ENCODE data around the gene DUSP16.

Gene DUSP16

DNA sequence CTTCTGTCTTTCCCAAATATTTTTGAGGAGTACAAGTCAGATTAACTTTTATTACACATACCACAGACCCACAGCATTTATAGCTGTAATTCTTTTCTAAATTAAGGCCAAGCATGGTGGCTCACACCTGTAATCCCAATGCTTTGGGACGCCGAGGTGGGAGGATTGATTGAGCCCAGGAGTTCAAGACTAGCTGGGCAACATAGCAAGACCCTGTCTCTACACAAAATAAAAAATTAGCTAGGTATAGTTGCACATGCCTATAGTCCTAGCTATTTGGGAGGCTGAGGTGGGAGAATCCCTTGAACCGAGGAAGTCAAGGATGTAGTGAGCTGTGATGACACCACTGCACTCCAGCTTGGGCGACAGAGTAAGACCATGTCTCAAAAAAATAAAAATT, 7.0 kb downstream of the DUSP16 start:
- H3K18ac ChIP-seq (ENCODE audit: low read length) = no peak overlapping the region
- no peak overlapping the region for H2BK120ac ChIP-seq (ENCODE audit: low read depth, low read length)
- no peak overlapping the region for H3K27ac ChIP-seq (replicated peaks; ENCODE audit: low read length)
- H2BK5ac ChIP-seq (ENCODE audit: low read length) = no peak overlapping the region
- no peak overlapping the region for H3K23ac ChIP-seq (ENCODE audit: low read depth, low read length, poor library complexity)
- no peak overlapping the region for H3K9ac ChIP-seq (ENCODE audit: low read depth, low read length, poor library complexity)
- H4K91ac ChIP-seq (ENCODE audit: low read depth, low read length, poor library complexity) = no peak overlapping the region
- no peak overlapping the region for H2AFZ ChIP-seq (ENCODE audit: low read length)
- no peak overlapping the region for H2BK12ac ChIP-seq (ENCODE audit: low read length)
- H4K8ac ChIP-seq (ENCODE audit: low read depth, low read length) = no peak overlapping the region
- WGBS, 2 donors (ENCODE audit: extremely low coverage in 2 of 2, insufficient read length in 2 of 2, insufficient replicate concordance in 1 of 2) = no CpG with 5 or more reads among the region's 4 CpGs
- no peaks in the 10 kb centered on the region for H3K9me3 ChIP-seq (replicated peaks in 1 of 2; ENCODE audit: control insufficient read depth in 2 of 2, insufficient read depth in 1 of 2, low read depth in 1 of 2, low read length in 2 of 2)
- no peak overlapping the region for H3K4ac ChIP-seq (ENCODE audit: low read length)
- no peak for DNase-seq (ENCODE audit: low spot score)
- peaks cover 4% of the 10 kb centered on the region for H3K79me1 ChIP-seq (ENCODE audit: low read depth, low read length)
- no peak overlapping the region for H3K4me2 ChIP-seq (ENCODE audit: insufficient read depth, low read length, poor library complexity, severe bottlenecking)
- H3K4me1 ChIP-seq (ENCODE audit: control insufficient read depth in 2 of 2, insufficient read depth in 1 of 2, low read depth in 1 of 2, low read length in 2 of 2) = peaks cover 0 to 5% of the 10 kb centered on the region in 2 donors
- no peak overlapping the region for H3K4me3 ChIP-seq (ENCODE audit: low read length in 2 of 2)
- H2BK15ac ChIP-seq (ENCODE audit: low read length) = no peak overlapping the region
- no peaks in the 10 kb centered on the region for H3K36me3 ChIP-seq (replicated peaks in 1 of 2; ENCODE audit: control insufficient read depth in 2 of 2, insufficient read depth in 2 of 2, low read length in 2 of 2)
- no peak overlapping the region for H2AK5ac ChIP-seq (ENCODE audit: low read depth, low read length)
- H3K14ac ChIP-seq (ENCODE audit: low read length) = no peak overlapping the region
- no peaks in the 10 kb centered on the region for H3K27me3 ChIP-seq (ENCODE audit: control insufficient read depth in 3 of 3, insufficient read depth in 3 of 3, low read depth in 1 of 3, low read length in 3 of 3)

DNA sequence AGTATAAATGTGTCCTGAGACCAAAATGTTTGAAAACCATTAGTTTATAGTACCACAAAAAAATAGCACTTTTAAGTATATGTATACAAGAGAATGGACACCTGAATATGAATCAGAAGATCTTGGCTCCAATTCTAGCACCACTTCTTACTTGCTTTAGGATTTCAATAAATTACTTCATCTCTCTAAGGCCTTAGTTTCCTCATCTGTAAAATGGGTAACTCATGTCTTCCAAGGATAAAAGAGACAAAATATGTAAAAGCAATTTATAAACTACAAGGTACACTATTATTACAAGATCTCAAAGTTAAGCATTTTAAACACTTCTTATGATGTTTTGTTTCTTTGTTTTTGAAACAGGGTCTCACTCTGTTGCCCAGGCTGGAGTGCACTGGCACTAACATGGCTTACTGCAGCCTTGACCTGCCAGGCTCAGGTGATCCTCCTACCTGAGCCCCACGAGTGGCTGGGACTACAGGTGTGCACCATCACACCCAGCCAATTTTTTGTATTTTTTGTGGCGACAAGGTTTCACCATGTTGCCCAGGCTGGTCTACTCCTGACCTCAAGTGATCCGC, 9.4 kb downstream of the DUSP16 start:
- H3K4ac ChIP-seq (ENCODE audit: low read length) = no peak overlapping the region
- peaks cover 4% of the 10 kb centered on the region for H3K79me1 ChIP-seq (ENCODE audit: low read depth, low read length)
- no peak overlapping the region for H3K4me3 ChIP-seq (ENCODE audit: low read length in 2 of 2)
- H2BK15ac ChIP-seq (ENCODE audit: low read length) = no peak overlapping the region
- H3K27me3 ChIP-seq (ENCODE audit: control insufficient read depth in 3 of 3, insufficient read depth in 3 of 3, low read depth in 1 of 3, low read length in 3 of 3) = no peaks in the 10 kb centered on the region
- no peaks in the 10 kb centered on the region for H3K9me3 ChIP-seq (replicated peaks in 1 of 2; ENCODE audit: control insufficient read depth in 2 of 2, insufficient read depth in 1 of 2, low read depth in 1 of 2, low read length in 2 of 2)
- H4K8ac ChIP-seq (ENCODE audit: low read depth, low read length) = no peak overlapping the region
- no peak overlapping the region for H3K14ac ChIP-seq (ENCODE audit: low read length)
- no peak overlapping the region for H3K27ac ChIP-seq (replicated peaks; ENCODE audit: low read length)
- no peak overlapping the region for H3K4me2 ChIP-seq (ENCODE audit: insufficient read depth, low read length, poor library complexity, severe bottlenecking)
- WGBS, 2 donors (ENCODE audit: extremely low coverage in 2 of 2, insufficient read length in 2 of 2, insufficient replicate concordance in 1 of 2) = no CpG with 5 or more reads among the region's 3 CpGs
- H2AFZ ChIP-seq (ENCODE audit: low read length) = no peak overlapping the region
- no peaks in the 10 kb centered on the region for H3K36me3 ChIP-seq (replicated peaks in 1 of 2; ENCODE audit: control insufficient read depth in 2 of 2, insufficient read depth in 2 of 2, low read length in 2 of 2)
- H3K23ac ChIP-seq (ENCODE audit: low read depth, low read length, poor library complexity) = no peak overlapping the region
- no peak for DNase-seq (ENCODE audit: low spot score)
- no peak overlapping the region for H4K91ac ChIP-seq (ENCODE audit: low read depth, low read length, poor library complexity)
- H2BK5ac ChIP-seq (ENCODE audit: low read length) = no peak overlapping the region
- no peak overlapping the region for H3K18ac ChIP-seq (ENCODE audit: low read length)
- no peak overlapping the region for H2BK120ac ChIP-seq (ENCODE audit: low read depth, low read length)
- no peak overlapping the region for H3K9ac ChIP-seq (ENCODE audit: low read depth, low read length, poor library complexity)
- no peak overlapping the region for H2BK12ac ChIP-seq (ENCODE audit: low read length)
- no peaks in the 10 kb centered on the region for H3K4me1 ChIP-seq (ENCODE audit: control insufficient read depth in 2 of 2, insufficient read depth in 1 of 2, low read depth in 1 of 2, low read length in 2 of 2)
- no peak overlapping the region for H2AK5ac ChIP-seq (ENCODE audit: low read depth, low read length)

DNA sequence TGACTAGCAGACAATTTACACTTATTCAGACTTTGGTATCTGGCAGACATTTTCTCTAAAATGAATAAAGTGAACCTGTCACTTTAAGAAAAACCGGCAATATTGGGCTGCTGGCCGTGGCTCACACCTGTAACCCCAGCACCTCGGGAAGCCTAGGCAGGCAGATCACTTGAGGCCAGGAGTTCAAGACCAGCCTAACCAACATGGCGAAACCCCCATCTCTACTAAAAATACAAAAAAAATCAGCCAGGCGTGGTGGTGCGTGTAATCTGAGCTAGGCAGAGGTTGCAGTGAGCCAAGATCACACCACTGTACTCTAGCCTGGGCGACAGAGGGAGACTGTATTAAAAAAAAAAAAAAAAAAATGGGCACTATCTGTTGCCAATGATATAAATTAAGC, 11.5 kb downstream of the DUSP16 start:
- Histone ChIP-seq H3K14ac (ENCODE audit: low read length) (no peak overlapping the region), H3K4me2 (ENCODE audit: insufficient read depth, low read length, poor library complexity, severe bottlenecking) (no peak overlapping the region), H3K4me3 (ENCODE audit: low read length in 2 of 2) (no peak overlapping the region), H3K9ac (ENCODE audit: low read depth, low read length, poor library complexity) (no peak overlapping the region), H3K23ac (ENCODE audit: low read depth, low read length, poor library complexity) (no peak overlapping the region), H2BK12ac (ENCODE audit: low read length) (no peak overlapping the region), H2BK15ac (ENCODE audit: low read length) (no peak overlapping the region), H2BK5ac (ENCODE audit: low read length) (no peak overlapping the region), H2AK5ac (ENCODE audit: low read depth, low read length) (no peak overlapping the region), H3K9me3 (replicated peaks in 1 of 2; ENCODE audit: control insufficient read depth in 2 of 2, insufficient read depth in 1 of 2, low read depth in 1 of 2, low read length in 2 of 2) (no peaks in the 10 kb centered on the region), H4K8ac (ENCODE audit: low read depth, low read length) (no peak overlapping the region), H3K79me1 (ENCODE audit: low read depth, low read length) (peaks cover 4% of the 10 kb centered on the region), H3K18ac (ENCODE audit: low read length) (no peak overlapping the region), H2BK120ac (ENCODE audit: low read depth, low read length) (no peak overlapping the region), H3K36me3 (replicated peaks in 1 of 2; ENCODE audit: control insufficient read depth in 2 of 2, insufficient read depth in 2 of 2, low read length in 2 of 2) (no peaks in the 10 kb centered on the region), H2AFZ (ENCODE audit: low read length) (no peak overlapping the region), H3K4me1 (ENCODE audit: control insufficient read depth in 2 of 2, insufficient read depth in 1 of 2, low read depth in 1 of 2, low read length in 2 of 2) (no peaks in the 10 kb centered on the region), H3K27ac (replicated peaks; ENCODE audit: low read length) (no peak overlapping the region), H3K27me3 (ENCODE audit: control insufficient read depth in 3 of 3, insufficient read depth in 3 of 3, low read depth in 1 of 3, low read length in 3 of 3) (no peaks in the 10 kb centered on the region), H4K91ac (ENCODE audit: low read depth, low read length, poor library complexity) (no peak overlapping the region), H3K4ac (ENCODE audit: low read length) (no peak overlapping the region)
- no peak for DNase-seq (ENCODE audit: low spot score)
- no CpG with 5 or more reads among the region's 7 CpGs for WGBS, 2 donors (ENCODE audit: extremely low coverage in 2 of 2, insufficient read length in 2 of 2, insufficient replicate concordance in 1 of 2)

DNA sequence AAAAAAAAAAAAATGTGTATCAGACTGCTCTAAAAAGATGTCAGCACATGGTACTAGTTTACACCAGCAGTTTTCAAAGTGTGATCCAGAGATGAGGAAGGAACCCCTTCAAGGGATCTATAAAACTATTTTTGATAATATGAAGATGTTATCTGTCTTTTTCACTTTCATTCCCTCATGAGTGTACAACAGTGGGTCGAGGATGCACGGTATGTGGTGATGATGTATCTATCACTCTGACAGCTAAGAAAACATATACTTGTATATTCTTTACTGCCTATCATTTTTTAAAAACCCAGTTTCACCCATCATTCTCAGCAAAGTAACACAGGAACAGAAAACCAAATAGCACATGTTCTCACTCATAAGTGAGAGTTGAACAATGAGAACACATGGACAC, 12.4 kb downstream of the DUSP16 start:
- Histone ChIP-seq H3K9me3 (replicated peaks in 1 of 2; ENCODE audit: control insufficient read depth in 2 of 2, insufficient read depth in 1 of 2, low read depth in 1 of 2, low read length in 2 of 2) (no peaks in the 10 kb centered on the region), H4K8ac (ENCODE audit: low read depth, low read length) (no peak overlapping the region), H2AFZ (ENCODE audit: low read length) (no peak overlapping the region), H3K4me1 (ENCODE audit: control insufficient read depth in 2 of 2, insufficient read depth in 1 of 2, low read depth in 1 of 2, low read length in 2 of 2) (no peaks in the 10 kb centered on the region), H3K36me3 (replicated peaks in 1 of 2; ENCODE audit: control insufficient read depth in 2 of 2, insufficient read depth in 2 of 2, low read length in 2 of 2) (no peaks in the 10 kb centered on the region), H3K14ac (ENCODE audit: low read length) (no peak overlapping the region), H4K91ac (ENCODE audit: low read depth, low read length, poor library complexity) (no peak overlapping the region), H3K27ac (replicated peaks; ENCODE audit: low read length) (no peak overlapping the region), H2AK5ac (ENCODE audit: low read depth, low read length) (no peak overlapping the region), H3K27me3 (ENCODE audit: control insufficient read depth in 3 of 3, insufficient read depth in 3 of 3, low read depth in 1 of 3, low read length in 3 of 3) (no peaks in the 10 kb centered on the region), H2BK15ac (ENCODE audit: low read length) (no peak overlapping the region), H2BK12ac (ENCODE audit: low read length) (no peak overlapping the region), H3K4me2 (ENCODE audit: insufficient read depth, low read length, poor library complexity, severe bottlenecking) (no peak overlapping the region), H3K4ac (ENCODE audit: low read length) (no peak overlapping the region), H2BK5ac (ENCODE audit: low read length) (no peak overlapping the region), H2BK120ac (ENCODE audit: low read depth, low read length) (no peak overlapping the region), H3K4me3 (ENCODE audit: low read length in 2 of 2) (no peak overlapping the region), H3K23ac (ENCODE audit: low read depth, low read length, poor library complexity) (no peak overlapping the region), H3K79me1 (ENCODE audit: low read depth, low read length) (peaks cover 4% of the 10 kb centered on the region), H3K9ac (ENCODE audit: low read depth, low read length, poor library complexity) (no peak overlapping the region), H3K18ac (ENCODE audit: low read length) (no peak overlapping the region)
- DNase-seq (ENCODE audit: low spot score) = no peak
- no CpG with 5 or more reads among the region's 2 CpGs for WGBS, 2 donors (ENCODE audit: extremely low coverage in 2 of 2, insufficient read length in 2 of 2, insufficient replicate concordance in 1 of 2)
